ENCODE results near the gene DLX1. TPM values are rescaled to one million over a fixed set of nuclear protein-coding genes. Genes with fewer than 3 reads are reported as not detected.
"Not testable (repeated sequence)": the region's sequence is repeated elsewhere in the genome, so short reads cannot be mapped to it uniquely, and the experiment has no call there.

Gene DLX1
- total and polyA plus RNA-seq, 2 of the 8 experiments (the other 6 are each of a cell fraction or from before 2014, with no cell fraction given), result 0.11 TPM; not detected in 1

- TF ChIP-seq EP300 (IDR thresholded peaks at IDR 0.05; ENCODE audit: borderline replicate concordance in 1 of 2, low read depth in 2 of 2, low read length in 2 of 2), result no peak
- TF ChIP-seq FOSL1 (IDR thresholded peaks at IDR 0.05; ENCODE audit: insufficient read depth, low read depth, low read length), result no peak
- TF ChIP-seq TCF12 (IDR thresholded peaks at IDR 0.05; ENCODE audit: low read depth, low read length), result no peak
- TF ChIP-seq CHD2 (IDR thresholded peaks at IDR 0.05; ENCODE audit: low read length), result no peak
Measured at GRCh38 chr2:172058660-172059059, 26.6 kb upstream of the DLX1 start (continued).

GRCh38 chr2:172060118-172060517 is 25.2 kb upstream of the DLX1 start:
- H4K20me1 ChIP-seq (replicated peaks in 1 of 2; ENCODE audit: control insufficient read depth in 1 of 2, insufficient read depth in 2 of 2, low read length in 2 of 2); H2BK5ac ChIP-seq (ENCODE audit: low read depth, low read length); H3K36me3 ChIP-seq (ENCODE audit: control insufficient read depth in 2 of 4, insufficient read depth in 4 of 4, low read length in 3 of 4); H4K8ac ChIP-seq (ENCODE audit: extremely low read depth, insufficient read depth, low read length); H3K18ac ChIP-seq (ENCODE audit: extremely low read depth, low read length); H3K14ac ChIP-seq (ENCODE audit: insufficient read length); H3K79me2 ChIP-seq (ENCODE audit: control insufficient read depth in 1 of 2, insufficient read depth in 2 of 2, low read length in 2 of 2); H2BK20ac ChIP-seq (ENCODE audit: low read length); H4K5ac ChIP-seq (ENCODE audit: insufficient read length, low read depth, low read length); DNase-seq (ENCODE audit: low read depth in 1 of 2, low spot score in 2 of 2); H3K9me3 ChIP-seq (ENCODE audit: insufficient read depth in 2 of 2, low read depth in 1 of 2, low read length in 1 of 2); H2AFZ ChIP-seq (ENCODE audit: low read length); H3K4me1 ChIP-seq (replicated peaks in 1 of 4; ENCODE audit: control insufficient read depth in 3 of 4, insufficient read depth in 4 of 4, low read length in 3 of 4); POLR2A ChIA-PET (ENCODE audit: partially characterized antibody); H3K4ac ChIP-seq (replicated peaks; ENCODE audit: insufficient read length, low read depth, low read length); H3K4me2 ChIP-seq (ENCODE audit: insufficient read depth in 1 of 2, low read depth in 2 of 2, low read length in 2 of 2); H3K27me3 ChIP-seq (replicated peaks in 1 of 4; ENCODE audit: control insufficient read depth in 3 of 4, extremely low read depth in 1 of 4, insufficient read depth in 3 of 4, low read length in 3 of 4); H3K56ac ChIP-seq (replicated peaks; ENCODE audit: insufficient read length, low read depth, low read length); FAIRE-seq; H4K91ac ChIP-seq (replicated peaks; ENCODE audit: insufficient read length, low read length); H3K9ac ChIP-seq (replicated peaks in 1 of 4; ENCODE audit: extremely low read depth in 1 of 4, low read depth in 3 of 4, low read length in 3 of 4); H3K23ac ChIP-seq (ENCODE audit: insufficient read length); H2BK15ac ChIP-seq (ENCODE audit: low read length); H3K27ac ChIP-seq (ENCODE audit: low read depth, low read length); H3K23me2 ChIP-seq (ENCODE audit: low read depth, low read length); H3K79me1 ChIP-seq (ENCODE audit: low read depth, low read length); H3K4me3 ChIP-seq (ENCODE audit: extremely low read depth in 1 of 4, insufficient read depth in 2 of 4, low read depth in 3 of 4, low read length in 4 of 4); H2AK5ac ChIP-seq (ENCODE audit: low read depth, low read length); H2BK120ac ChIP-seq (replicated peaks; ENCODE audit: low read depth, low read length); H2BK12ac ChIP-seq (ENCODE audit: low read depth, low read length): not testable (repeated sequence)
- 97% methylated on average over 5 of the region's 5 CpGs; no CpG with 5 or more reads in 1 of the 2 experiments for WGBS, 2 experiments (ENCODE audit: extremely low coverage in 1 of 2, insufficient coverage in 1 of 2, insufficient read length in 1 of 2, insufficient replicate concordance in 2 of 2, low coverage in 1 of 2, low lambda C conversion rate in 2 of 2, missing lambda C conversion rate in 1 of 2)
- CTCF ChIA-PET (ENCODE audit: partially characterized antibody), result interaction anchor here (1.2 to 1.8 kb wide), 5 partner anchors 8 to 54 kb away, joined by 3 to 9 read pairs (median 4); no protein-coding TSS in a partner anchor

Measured in H1 (cell line).